Measurements from ENCODE around the gene MED22. TPM values are rescaled to one million over a fixed set of nuclear protein-coding genes. Genes with fewer than 3 reads are reported as not detected.
"Not testable (repeated sequence)": the region's sequence is repeated elsewhere in the genome, so short reads cannot be mapped to it uniquely, and the experiment has no call there.

Gene MED22
- total RNA-seq, 2 donors from 2014 or later, result 50.0 to 51.2 TPM

GRCh38 chr9:133379153-133380086 lies 31.5 kb upstream of the MED22 start:
- no peaks in the 10 kb centered on the region for H3K27me3 ChIP-seq (replicated peaks; ENCODE audit: insufficient read depth)
- H3K4me3 ChIP-seq, result no peak overlapping the region
- TF ChIP-seq, protein P1, sequence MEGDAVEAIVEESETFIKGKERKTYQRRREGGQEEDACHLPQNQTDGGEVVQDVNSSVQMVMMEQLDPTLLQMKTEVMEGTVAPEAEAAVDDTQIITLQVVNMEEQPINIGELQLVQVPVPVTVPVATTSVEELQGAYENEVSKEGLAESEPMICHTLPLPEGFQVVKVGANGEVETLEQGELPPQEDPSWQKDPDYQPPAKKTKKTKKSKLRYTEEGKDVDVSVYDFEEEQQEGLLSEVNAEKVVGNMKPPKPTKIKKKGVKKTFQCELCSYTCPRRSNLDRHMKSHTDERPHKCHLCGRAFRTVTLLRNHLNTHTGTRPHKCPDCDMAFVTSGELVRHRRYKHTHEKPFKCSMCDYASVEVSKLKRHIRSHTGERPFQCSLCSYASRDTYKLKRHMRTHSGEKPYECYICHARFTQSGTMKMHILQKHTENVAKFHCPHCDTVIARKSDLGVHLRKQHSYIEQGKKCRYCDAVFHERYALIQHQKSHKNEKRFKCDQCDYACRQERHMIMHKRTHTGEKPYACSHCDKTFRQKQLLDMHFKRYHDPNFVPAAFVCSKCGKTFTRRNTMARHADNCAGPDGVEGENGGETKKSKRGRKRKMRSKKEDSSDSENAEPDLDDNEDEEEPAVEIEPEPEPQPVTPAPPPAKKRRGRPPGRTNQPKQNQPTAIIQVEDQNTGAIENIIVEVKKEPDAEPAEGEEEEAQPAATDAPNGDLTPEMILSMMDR (IDR thresholded peaks at IDR 0.05), result no peak
- DNase-seq (ENCODE audit: low spot score) (no peak), ATAC-seq (ENCODE audit: insufficient number of reproducible peaks, low FRiP score, low read depth) (no peak)
- no peaks in the 10 kb centered on the region for H3K9me3 ChIP-seq
- H3K4me1 ChIP-seq (ENCODE audit: control insufficient read depth in 1 of 2, low read depth in 2 of 2), result peaks cover 7 to 9% of the 10 kb centered on the region in 2 donors
- H3K27ac ChIP-seq, result no peak overlapping the region
- H3K36me3 ChIP-seq, result no peaks in the 10 kb centered on the region

- H3K9me3 ChIP-seq, result no peaks in the 10 kb centered on the region
- no peak overlapping the region for H3K4me3 ChIP-seq
- H3K27me3 ChIP-seq (replicated peaks; ENCODE audit: insufficient read depth), result no peaks in the 10 kb centered on the region
- H3K27ac ChIP-seq, result no peak overlapping the region
- no peak for DNase-seq (ENCODE audit: low spot score)
- ATAC-seq (ENCODE audit: insufficient number of reproducible peaks, low FRiP score, low read depth), result no peak
- TF ChIP-seq, protein P1 (IDR thresholded peaks at IDR 0.05), result no peak
- H3K36me3 ChIP-seq, result no peaks in the 10 kb centered on the region
- peaks cover 14 to 17% of the 10 kb centered on the region in 2 donors for H3K4me1 ChIP-seq (ENCODE audit: control insufficient read depth in 1 of 2, low read depth in 2 of 2)
These were observed 30.6 kb upstream of the MED22 start for GRCh38 chr9:133378408-133378962.

GRCh38 chr9:133377721-133378216 lies 29.8 kb upstream of the MED22 start:
- Histone ChIP-seq H3K4me1 (ENCODE audit: control insufficient read depth in 1 of 2, low read depth in 2 of 2) (peaks cover 18 to 24% of the 10 kb centered on the region in 2 donors), H3K27me3 (replicated peaks; ENCODE audit: insufficient read depth) (no peaks in the 10 kb centered on the region), H3K27ac (no peak overlapping the region), H3K36me3 (peaks cover 3% of the 10 kb centered on the region), H3K4me3 (no peak overlapping the region), H3K9me3 (no peaks in the 10 kb centered on the region)
- no peak for ATAC-seq (ENCODE audit: insufficient number of reproducible peaks, low FRiP score, low read depth)
- no peak for DNase-seq (ENCODE audit: low spot score)
- TF ChIP-seq, protein P1 (IDR thresholded peaks at IDR 0.05), result no peak

DNA sequence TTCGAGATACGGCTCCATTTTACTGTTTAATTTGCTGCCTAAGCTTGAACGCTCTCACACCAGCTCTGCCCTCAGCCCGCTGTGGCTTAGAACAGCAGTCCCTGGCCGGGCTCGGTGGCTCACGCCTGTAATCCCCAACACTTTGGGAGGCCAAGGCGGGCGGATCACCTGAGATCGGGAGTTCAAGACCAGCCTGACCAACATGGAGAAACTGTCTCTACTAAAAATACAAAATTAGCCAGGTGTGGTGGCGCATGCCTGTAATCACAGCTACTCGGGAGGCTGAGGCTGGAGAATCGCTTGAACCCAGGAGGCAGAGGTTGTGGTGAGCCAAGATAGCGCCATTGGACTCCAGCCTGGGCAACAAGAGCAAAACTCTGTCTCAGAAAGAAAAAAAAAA lies 29.3 kb upstream of the MED22 start:
- ATAC-seq (ENCODE audit: insufficient number of reproducible peaks, low FRiP score, low read depth); H3K9me3 ChIP-seq; H3K4me3 ChIP-seq; H3K27ac ChIP-seq; DNase-seq (ENCODE audit: low spot score); H3K36me3 ChIP-seq; H3K27me3 ChIP-seq (replicated peaks; ENCODE audit: insufficient read depth): not testable (repeated sequence)
- peaks cover 23 to 29% of the 10 kb centered on the region in 2 donors for H3K4me1 ChIP-seq (ENCODE audit: control insufficient read depth in 1 of 2, low read depth in 2 of 2)

DNA sequence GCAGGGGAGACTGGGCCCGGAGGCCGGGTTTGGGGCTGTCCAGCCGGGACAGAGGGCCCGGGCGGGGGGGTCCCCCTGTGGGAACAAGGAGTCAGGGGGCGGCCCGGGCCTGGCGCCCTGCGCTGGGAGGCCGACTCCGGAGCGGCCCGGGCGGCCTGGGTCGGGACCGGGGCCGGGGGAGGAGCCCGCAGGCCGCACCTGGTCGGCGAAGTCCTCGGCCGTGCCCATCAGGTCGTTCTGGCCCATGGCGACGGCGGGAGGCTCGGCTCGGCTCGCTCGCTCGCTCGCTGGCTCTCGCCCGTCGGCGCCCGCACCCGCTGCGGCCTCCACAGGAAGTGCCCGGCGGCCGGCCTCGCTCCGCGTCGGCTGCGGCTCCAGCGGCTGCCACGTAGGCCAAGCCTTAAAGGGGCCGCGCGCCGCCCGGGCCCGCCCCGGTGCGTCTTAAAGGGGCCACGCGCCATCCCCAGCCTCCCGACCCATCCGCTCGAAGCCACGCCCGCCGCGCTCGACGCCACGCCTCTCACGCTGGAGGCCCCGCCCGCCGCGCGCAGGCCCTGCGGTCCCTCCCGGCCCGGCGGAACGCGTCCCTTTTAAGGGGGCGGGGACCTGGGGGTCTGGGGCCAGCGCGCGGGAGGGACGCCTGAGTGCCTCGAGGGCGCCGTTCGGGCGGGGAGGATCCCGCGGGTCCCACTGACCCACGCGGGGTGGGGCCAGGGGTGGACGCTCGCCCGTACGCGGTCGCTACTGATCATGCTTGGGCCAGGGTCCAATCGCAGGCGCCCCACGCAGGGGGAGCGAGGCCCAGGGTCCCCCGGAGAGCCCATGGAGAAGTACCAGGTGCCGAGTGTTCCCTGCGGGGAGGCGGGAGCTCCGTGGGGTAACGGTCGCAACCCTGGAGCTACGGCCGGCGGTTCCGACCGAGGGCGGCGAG lies 28.1 kb upstream of the MED22 start, which contains the start of the genes STKLD1 and SURF4:
STKLD1 (plus strand) TSS at position 643 of the 931 bp plus-strand sequence; CDS start at position 751, 108 bp downstream.
SURF4 (minus strand) TSS at position 337 of the 931 bp plus-strand sequence; CDS start at position 246, 91 bp downstream.
- Histone ChIP-seq H3K36me3 (peaks cover 4% of the 10 kb centered on the region), H3K27ac (peak within 1 kb of the TSS; percentile 90 to 95), H3K4me1 (ENCODE audit: control insufficient read depth in 1 of 2, low read depth in 2 of 2) (peaks cover 33 to 42% of the 10 kb centered on the region in 2 donors), H3K27me3 (replicated peaks; ENCODE audit: insufficient read depth) (no peaks in the 10 kb centered on the region), H3K9me3 (no peaks in the 10 kb centered on the region), H3K4me3 (peak within 1 kb of the TSS; percentile 92)
- ATAC-seq (ENCODE audit: insufficient number of reproducible peaks, low FRiP score, low read depth) (peak; percentile 91), DNase-seq (ENCODE audit: low spot score) (peak; percentile 85)
- TF ChIP-seq, protein P1 (IDR thresholded peaks at IDR 0.05), result peak; percentile 12
